HK-2 (cell line): ENCODE data around the gene DNAH8.
"Not testable (repeated sequence)": the region's sequence is repeated elsewhere in the genome, so short reads cannot be mapped to it uniquely, and the experiment has no call there.

Experiments used
- DNase-seq: peaks from one replicate; pipeline ENCODE4 v3.0.0-alpha.2; 2018; ENCODE audit not compliant: unreplicated experiment

The DNAH8 gene

GRCh38 chr6:38843798-38844197 lies 128.7 kb downstream of the DNAH8 start:
- DNase-seq, result no peak

GRCh38 chr6:38845931-38846330 lies 130.8 kb downstream of the DNAH8 start:
- DNase-seq, result no peak

- DNase-seq, result no peak
Measured at GRCh38 chr6:38846361-38846760, 131.2 kb downstream of the DNAH8 start.

GRCh38 chr6:38846844-38847243 lies 131.7 kb downstream of the DNAH8 start:
- no peak for DNase-seq

- no peak for DNase-seq
Measured at GRCh38 chr6:38847497-38847896, 132.4 kb downstream of the DNAH8 start.

GRCh38 chr6:38848760-38849159 lies 133.6 kb downstream of the DNAH8 start:
- DNase-seq, result no peak

- no peak for DNase-seq
Measured at GRCh38 chr6:38852215-38852614, 137.1 kb downstream of the DNAH8 start.

- DNase-seq, result no peak
Measured at GRCh38 chr6:38853236-38853635, 138.1 kb downstream of the DNAH8 start.

- no peak for DNase-seq
Measured at GRCh38 chr6:38856492-38856891, 141.4 kb downstream of the DNAH8 start.

GRCh38 chr6:38857815-38858214 lies 142.7 kb downstream of the DNAH8 start:
- no peak for DNase-seq

- no peak for DNase-seq
Measured at GRCh38 chr6:38860041-38860440, 144.9 kb downstream of the DNAH8 start.

- DNase-seq, result no peak
Measured at GRCh38 chr6:38861926-38862401, 146.9 kb downstream of the DNAH8 start.

- DNase-seq, result no peak
Measured at GRCh38 chr6:38865521-38866174, 150.5 kb downstream of the DNAH8 start.

- DNase-seq, result no peak
Measured at GRCh38 chr6:38867726-38868125, 152.6 kb downstream of the DNAH8 start.

GRCh38 chr6:38871741-38872568 lies 156.8 kb downstream of the DNAH8 start:
- peak; percentile 38 for DNase-seq

GRCh38 chr6:38873001-38873400 lies 157.9 kb downstream of the DNAH8 start:
- no peak for DNase-seq

- not testable (repeated sequence) for DNase-seq
Measured at GRCh38 chr6:38873816-38874215, 158.7 kb downstream of the DNAH8 start.

GRCh38 chr6:38876475-38876874 lies 161.4 kb downstream of the DNAH8 start:
- DNase-seq, result no peak

GRCh38 chr6:38877721-38878120 lies 162.6 kb downstream of the DNAH8 start:
- DNase-seq, result no peak

- DNase-seq, result no peak
Measured at GRCh38 chr6:38882157-38882556, 167.0 kb downstream of the DNAH8 start.

GRCh38 chr6:38897507-38897906 lies 182.4 kb downstream of the DNAH8 start:
- DNase-seq, result no peak

- DNase-seq, result no peak
Measured at GRCh38 chr6:38901802-38902522, 186.9 kb downstream of the DNAH8 start.

GRCh38 chr6:38906582-38906981 lies 191.5 kb downstream of the DNAH8 start:
- DNase-seq, result no peak
